Stimulated activated naive CD8-positive, alpha-beta T cell treated with anti-CD3 and anti-CD28 coated beads, Interleukin-15, amount 100 ng/mL, for 72 hours (primary cell): Measurements from ENCODE around the gene LMTK3.
A peak's percentile ranks its signal among the peaks of the same experiment; 100 is the strongest.

Experiments
- ATAC-seq: fragments of 150-1000 bp; cut with Tn5 transposase; 2 replicates; pipeline ENCODE4 v1.10.0; 2021; ENCODE audit warnings: mild to moderate bottlenecking, moderate library complexity
- DNase-seq, 2 donors: peaks; one replicate each; pipeline ENCODE4 v3.0.0; 2021 to 2022
- H3K27ac Mint-ChIP-seq, 2 donors: one replicate each; pipeline ENCODE4 v1.8.0; 2022; ENCODE audit warnings: mild to moderate bottlenecking in 2 of 2, mixed read lengths in 2 of 2, moderate library complexity in 2 of 2
- H3K27me3 Mint-ChIP-seq: one replicate; pipeline ENCODE4 v1.8.0; 2022; ENCODE audit warnings: mixed read lengths
- H3K4me1 Mint-ChIP-seq: one replicate; pipeline ENCODE4 v1.8.0; 2022; ENCODE audit warnings: mild to moderate bottlenecking, mixed read lengths
- H3K4me3 Mint-ChIP-seq, 2 donors: one replicate each; pipeline ENCODE4 v1.8.0; 2022; ENCODE audit warnings: mild to moderate bottlenecking in 2 of 2, mixed read lengths in 2 of 2, moderate library complexity in 1 of 2
- H3K9me3 Mint-ChIP-seq, 2 donors: one replicate each; pipeline ENCODE4 v1.8.0; 2022; ENCODE audit warnings: mixed read lengths in 2 of 2

The LMTK3 gene

GRCh38 chr19:48516536-48516935 lies 4.9 kb upstream of the LMTK3 start:
- Mint-ChIP-seq H3K4me1 (peaks cover 8% of the 10 kb centered on the region), H3K9me3 (no peaks in the 10 kb centered on the region), H3K27me3 (no peaks in the 10 kb centered on the region), H3K27ac (no peak overlapping the region), H3K4me3 (no peak overlapping the region)
- ATAC-seq: no peak
- no peak for DNase-seq

- Mint-ChIP-seq H3K27ac (no peak overlapping the region), H3K27me3 (no peaks in the 10 kb centered on the region), H3K4me1 (peaks cover 23% of the 10 kb centered on the region), H3K9me3 (no peaks in the 10 kb centered on the region), H3K4me3 (no peak overlapping the region)
- DNase-seq (no peak), ATAC-seq (no peak)
Observed at GRCh38 chr19:48514123-48514458, 2.5 kb upstream of the LMTK3 start.

GRCh38 chr19:48513289-48514122 lies 1.9 kb upstream of the LMTK3 start:
- peak overlapping the region in 1 of 2 donors; percentile 55 for H3K27ac Mint-ChIP-seq
- H3K4me3 Mint-ChIP-seq: no peak overlapping the region
- ATAC-seq (peak; percentile 81), DNase-seq (peak; percentile 65 to 74)
- H3K4me1 Mint-ChIP-seq: peaks cover 23% of the 10 kb centered on the region
- H3K27me3 Mint-ChIP-seq: no peaks in the 10 kb centered on the region
- no peaks in the 10 kb centered on the region for H3K9me3 Mint-ChIP-seq

- Mint-ChIP-seq H3K4me3 (no peak overlapping the region), H3K27me3 (no peaks in the 10 kb centered on the region), H3K9me3 (no peaks in the 10 kb centered on the region), H3K4me1 (peaks cover 23% of the 10 kb centered on the region), H3K27ac (no peak overlapping the region)
- no peak for ATAC-seq
- no peak for DNase-seq
Observed at GRCh38 chr19:48512504-48513288, 1.1 kb upstream of the LMTK3 start.

- no peaks in the 10 kb centered on the region for H3K27me3 Mint-ChIP-seq
- H3K4me1 Mint-ChIP-seq: peaks cover 23% of the 10 kb centered on the region
- H3K27ac Mint-ChIP-seq: no peak overlapping the region
- H3K4me3 Mint-ChIP-seq: no peak overlapping the region
- ATAC-seq: peak; percentile 18
- peak; percentile 36 to 53 for DNase-seq
- no peaks in the 10 kb centered on the region for H3K9me3 Mint-ChIP-seq
Observed at GRCh38 chr19:48511321-48511731, 309 bp downstream of the LMTK3 start.

- no peaks in the 10 kb centered on the region for H3K27me3 Mint-ChIP-seq
Observed at GRCh38 chr19:48510421-48511268, 990 bp downstream of the LMTK3 start.

GRCh38 chr19:48509467-48510194 lies 2.0 kb downstream of the LMTK3 start:
- H3K27ac Mint-ChIP-seq: no peak overlapping the region
- ATAC-seq: no peak
- no peak for DNase-seq
- H3K4me1 Mint-ChIP-seq: peaks cover 23% of the 10 kb centered on the region
- peak overlapping the region in 1 of 2 donors; percentile 32 for H3K4me3 Mint-ChIP-seq
- no peaks in the 10 kb centered on the region for H3K9me3 Mint-ChIP-seq
- H3K27me3 Mint-ChIP-seq: no peaks in the 10 kb centered on the region

More at GRCh38 chr19:48510421-48511268, 990 bp downstream of the LMTK3 start:
- H3K9me3 Mint-ChIP-seq: no peaks in the 10 kb centered on the region
- H3K27ac Mint-ChIP-seq: peak overlapping the region in 1 of 2 donors; percentile 48
- H3K4me3 Mint-ChIP-seq: no peak overlapping the region
- peak; percentile 69 to 75 for DNase-seq
- ATAC-seq: peak; percentile 62
- peaks cover 23% of the 10 kb centered on the region for H3K4me1 Mint-ChIP-seq

- no peak overlapping the region for H3K4me3 Mint-ChIP-seq
- no peaks in the 10 kb centered on the region for H3K27me3 Mint-ChIP-seq
- ATAC-seq (no peak), DNase-seq (no peak)
- no peak overlapping the region for H3K27ac Mint-ChIP-seq
- H3K4me1 Mint-ChIP-seq: peaks cover 17% of the 10 kb centered on the region
- H3K9me3 Mint-ChIP-seq: no peaks in the 10 kb centered on the region
Observed at GRCh38 chr19:48508729-48509411, 2.8 kb downstream of the LMTK3 start.

GRCh38 chr19:48507911-48508439 lies 3.7 kb downstream of the LMTK3 start:
- no peaks in the 10 kb centered on the region for H3K9me3 Mint-ChIP-seq
- H3K4me1 Mint-ChIP-seq: peaks cover 15% of the 10 kb centered on the region
- no peak overlapping the region for H3K4me3 Mint-ChIP-seq
- no peaks in the 10 kb centered on the region for H3K27me3 Mint-ChIP-seq
- no peak overlapping the region for H3K27ac Mint-ChIP-seq
- DNase-seq (no peak), ATAC-seq (no peak)

- peak overlapping the region in 1 of 2 donors; percentile 35 for H3K27ac Mint-ChIP-seq
- H3K9me3 Mint-ChIP-seq: no peaks in the 10 kb centered on the region
- ATAC-seq (peak; percentile 42), DNase-seq (no peak)
- H3K4me3 Mint-ChIP-seq: no peak overlapping the region
- H3K27me3 Mint-ChIP-seq: no peaks in the 10 kb centered on the region
- peaks cover 30% of the 10 kb centered on the region for H3K4me1 Mint-ChIP-seq
Observed at GRCh38 chr19:48506138-48506733, 5.4 kb downstream of the LMTK3 start.

- Mint-ChIP-seq H3K4me1 (peaks cover 31% of the 10 kb centered on the region), H3K27ac (peak overlapping the region in 1 of 2 donors; percentile 89), H3K9me3 (no peaks in the 10 kb centered on the region), H3K27me3 (no peaks in the 10 kb centered on the region), H3K4me3 (peak overlapping the region; percentile 70 to 83)
- no peak for ATAC-seq
- DNase-seq: peak in 1 of 2 donors; percentile 66
Observed at GRCh38 chr19:48502350-48503018, 9.2 kb downstream of the LMTK3 start.

- no peaks in the 10 kb centered on the region for H3K27me3 Mint-ChIP-seq
- ATAC-seq (peak; percentile 71), DNase-seq (peak; percentile 59 to 66)
- H3K4me3 Mint-ChIP-seq: peak overlapping the region; percentile 70 to 83
- peaks cover 31% of the 10 kb centered on the region for H3K4me1 Mint-ChIP-seq
- H3K27ac Mint-ChIP-seq: peak overlapping the region; percentile 75 to 89
- H3K9me3 Mint-ChIP-seq: no peaks in the 10 kb centered on the region
Observed at GRCh38 chr19:48501494-48502349, 9.9 kb downstream of the LMTK3 start.
